Measurements from ENCODE around the gene GALNT13. TPM values are rescaled to one million over a fixed set of nuclear protein-coding genes. Genes with fewer than 3 reads are reported as not detected.

Gene GALNT13
- total RNA-seq, 1 donor from 2014 or later, result under 0.01 TPM

- Histone ChIP-seq H3K9ac (ENCODE audit: low read depth in 1 of 3, low read length in 3 of 3) (no peak overlapping the region), H3K9me3 (ENCODE audit: control insufficient read depth in 3 of 3, low read length in 3 of 3) (peaks cover 0 to 2% (median 0%) of the 10 kb centered on the region in 3 donors), H3K36me3 (ENCODE audit: control insufficient read depth in 3 of 3, insufficient read depth in 3 of 3, low read length in 3 of 3) (no peaks in the 10 kb centered on the region), H3K27me3 (ENCODE audit: control insufficient read depth in 3 of 3, insufficient read depth in 3 of 3, low read length in 3 of 3) (no peaks in the 10 kb centered on the region), H3K27ac (ENCODE audit: low read depth, low read length) (no peak overlapping the region), H3K4me3 (ENCODE audit: low read length in 3 of 3) (no peak overlapping the region), H3K4me1 (ENCODE audit: control insufficient read depth in 3 of 3, insufficient read depth in 3 of 3, low read length in 3 of 3) (no peaks in the 10 kb centered on the region)
Measured at GRCh38 chr2:154078926-154079325, 207.2 kb downstream of the GALNT13 start.

- Histone ChIP-seq H3K27me3 (ENCODE audit: control insufficient read depth in 3 of 3, insufficient read depth in 3 of 3, low read length in 3 of 3) (no peaks in the 10 kb centered on the region), H3K27ac (ENCODE audit: low read depth, low read length) (no peak overlapping the region), H3K9ac (ENCODE audit: low read depth in 1 of 3, low read length in 3 of 3) (no peak overlapping the region), H3K4me3 (ENCODE audit: low read length in 3 of 3) (no peak overlapping the region), H3K4me1 (ENCODE audit: control insufficient read depth in 3 of 3, insufficient read depth in 3 of 3, low read length in 3 of 3) (no peaks in the 10 kb centered on the region), H3K36me3 (ENCODE audit: control insufficient read depth in 3 of 3, insufficient read depth in 3 of 3, low read length in 3 of 3) (no peaks in the 10 kb centered on the region), H3K9me3 (ENCODE audit: control insufficient read depth in 3 of 3, low read length in 3 of 3) (no peaks in the 10 kb centered on the region)
Measured at GRCh38 chr2:154092571-154092970, 220.8 kb downstream of the GALNT13 start.

GRCh38 chr2:154093856-154094255 is 222.1 kb downstream of the GALNT13 start:
- Histone ChIP-seq H3K4me3 (ENCODE audit: low read length in 3 of 3) (no peak overlapping the region), H3K9me3 (ENCODE audit: control insufficient read depth in 3 of 3, low read length in 3 of 3) (peaks cover 0 to under 1% (median 0%) of the 10 kb centered on the region in 3 donors), H3K27me3 (ENCODE audit: control insufficient read depth in 3 of 3, insufficient read depth in 3 of 3, low read length in 3 of 3) (no peaks in the 10 kb centered on the region), H3K27ac (ENCODE audit: low read depth, low read length) (no peak overlapping the region), H3K4me1 (ENCODE audit: control insufficient read depth in 3 of 3, insufficient read depth in 3 of 3, low read length in 3 of 3) (no peaks in the 10 kb centered on the region), H3K9ac (ENCODE audit: low read depth in 1 of 3, low read length in 3 of 3) (no peak overlapping the region), H3K36me3 (ENCODE audit: control insufficient read depth in 3 of 3, insufficient read depth in 3 of 3, low read length in 3 of 3) (no peaks in the 10 kb centered on the region)

DNA sequence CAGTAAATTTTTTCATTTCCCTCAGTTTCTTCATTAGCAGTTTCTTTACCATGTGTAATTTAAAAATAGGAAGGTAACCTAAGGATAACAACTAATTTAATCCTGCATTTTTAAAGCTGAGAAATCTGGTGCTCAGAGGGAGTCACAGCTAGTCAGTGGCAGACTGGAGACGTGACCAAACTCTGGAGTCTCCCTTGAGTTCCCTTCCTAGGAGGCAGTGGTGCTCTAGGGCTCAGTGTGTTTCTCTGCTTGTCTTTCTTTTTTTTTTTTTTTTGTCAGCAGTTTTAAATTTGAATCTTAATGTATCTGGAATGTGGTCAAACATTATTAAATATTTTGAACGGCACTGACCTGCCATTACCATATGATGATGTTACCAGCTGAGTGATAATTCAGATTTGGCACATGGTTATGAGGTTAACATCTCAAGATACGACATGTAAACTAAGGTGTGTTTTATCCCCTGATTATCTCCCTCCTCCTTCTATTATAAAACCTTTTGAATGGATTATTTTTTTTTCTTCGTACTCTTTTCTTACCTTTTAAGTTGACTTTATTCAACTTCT is 226.2 kb downstream of the GALNT13 start:
- Histone ChIP-seq H3K27me3 (ENCODE audit: control insufficient read depth in 3 of 3, insufficient read depth in 3 of 3, low read length in 3 of 3) (no peaks in the 10 kb centered on the region), H3K4me1 (ENCODE audit: control insufficient read depth in 3 of 3, insufficient read depth in 3 of 3, low read length in 3 of 3) (no peaks in the 10 kb centered on the region), H3K36me3 (ENCODE audit: control insufficient read depth in 3 of 3, insufficient read depth in 3 of 3, low read length in 3 of 3) (no peaks in the 10 kb centered on the region), H3K9ac (ENCODE audit: low read depth in 1 of 3, low read length in 3 of 3) (no peak overlapping the region), H3K27ac (ENCODE audit: low read depth, low read length) (no peak overlapping the region), H3K4me3 (ENCODE audit: low read length in 3 of 3) (no peak overlapping the region), H3K9me3 (ENCODE audit: control insufficient read depth in 3 of 3, low read length in 3 of 3) (peaks cover 0 to 2% (median 0%) of the 10 kb centered on the region in 3 donors)

GRCh38 chr2:154120706-154121105 is 249.0 kb downstream of the GALNT13 start:
- H3K4me1 ChIP-seq (ENCODE audit: control insufficient read depth in 3 of 3, insufficient read depth in 3 of 3, low read length in 3 of 3), result no peaks in the 10 kb centered on the region

GRCh38 chr2:154125891-154126290 is 254.2 kb downstream of the GALNT13 start:
- Histone ChIP-seq H3K36me3 (ENCODE audit: control insufficient read depth in 3 of 3, insufficient read depth in 3 of 3, low read length in 3 of 3) (no peaks in the 10 kb centered on the region), H3K9ac (ENCODE audit: low read depth in 1 of 3, low read length in 3 of 3) (no peak overlapping the region), H3K9me3 (ENCODE audit: control insufficient read depth in 3 of 3, low read length in 3 of 3) (peaks cover 0 to under 1% (median 0%) of the 10 kb centered on the region in 3 donors), H3K4me1 (ENCODE audit: control insufficient read depth in 3 of 3, insufficient read depth in 3 of 3, low read length in 3 of 3) (no peaks in the 10 kb centered on the region), H3K4me3 (ENCODE audit: low read length in 3 of 3) (no peak overlapping the region), H3K27ac (ENCODE audit: low read depth, low read length) (no peak overlapping the region), H3K27me3 (ENCODE audit: control insufficient read depth in 3 of 3, insufficient read depth in 3 of 3, low read length in 3 of 3) (no peaks in the 10 kb centered on the region)

More at GRCh38 chr2:154120706-154121105, 249.0 kb downstream of the GALNT13 start:
- peaks cover 0 to 3% (median 2%) of the 10 kb centered on the region in 3 donors for H3K9me3 ChIP-seq (ENCODE audit: control insufficient read depth in 3 of 3, low read length in 3 of 3)
- H3K27me3 ChIP-seq (ENCODE audit: control insufficient read depth in 3 of 3, insufficient read depth in 3 of 3, low read length in 3 of 3), result no peaks in the 10 kb centered on the region
- H3K4me3 ChIP-seq (ENCODE audit: low read length in 3 of 3), result no peak overlapping the region
- no peak overlapping the region for H3K27ac ChIP-seq (ENCODE audit: low read depth, low read length)
- no peak overlapping the region for H3K9ac ChIP-seq (ENCODE audit: low read depth in 1 of 3, low read length in 3 of 3)
- H3K36me3 ChIP-seq (ENCODE audit: control insufficient read depth in 3 of 3, insufficient read depth in 3 of 3, low read length in 3 of 3), result no peaks in the 10 kb centered on the region

GRCh38 chr2:154130821-154131220 is 259.1 kb downstream of the GALNT13 start:
- Histone ChIP-seq H3K4me1 (ENCODE audit: control insufficient read depth in 3 of 3, insufficient read depth in 3 of 3, low read length in 3 of 3) (no peaks in the 10 kb centered on the region), H3K9me3 (ENCODE audit: control insufficient read depth in 3 of 3, low read length in 3 of 3) (no peaks in the 10 kb centered on the region), H3K36me3 (ENCODE audit: control insufficient read depth in 3 of 3, insufficient read depth in 3 of 3, low read length in 3 of 3) (no peaks in the 10 kb centered on the region), H3K9ac (ENCODE audit: low read depth in 1 of 3, low read length in 3 of 3) (no peak overlapping the region), H3K27ac (ENCODE audit: low read depth, low read length) (no peak overlapping the region), H3K4me3 (ENCODE audit: low read length in 3 of 3) (no peak overlapping the region), H3K27me3 (ENCODE audit: control insufficient read depth in 3 of 3, insufficient read depth in 3 of 3, low read length in 3 of 3) (no peaks in the 10 kb centered on the region)

DNA sequence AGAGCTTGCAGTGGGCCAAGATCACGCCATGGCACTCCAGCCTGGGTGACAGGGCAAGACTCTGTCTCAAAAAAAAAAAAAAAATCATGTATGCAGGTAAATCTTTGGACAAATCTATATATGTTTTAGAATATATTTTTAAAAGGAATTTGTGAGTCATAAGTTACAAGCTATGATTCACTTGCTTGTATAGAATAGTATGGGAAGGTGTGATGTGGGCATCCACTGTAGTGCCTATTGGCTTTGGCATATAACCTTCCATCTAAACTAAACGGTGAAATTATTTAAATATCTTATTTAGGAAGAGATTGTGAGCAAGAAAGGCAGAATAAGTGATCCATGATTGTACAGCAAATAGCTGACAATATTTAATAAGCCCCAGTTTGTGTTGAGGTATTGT is 261.1 kb downstream of the GALNT13 start:
- H3K9ac ChIP-seq (ENCODE audit: low read depth in 1 of 3, low read length in 3 of 3), result no peak overlapping the region
- no peaks in the 10 kb centered on the region for H3K9me3 ChIP-seq (ENCODE audit: control insufficient read depth in 3 of 3, low read length in 3 of 3)

GRCh38 chr2:154133823-154134222 is 262.1 kb downstream of the GALNT13 start:
- Histone ChIP-seq H3K27ac (ENCODE audit: low read depth, low read length) (no peak overlapping the region), H3K36me3 (ENCODE audit: control insufficient read depth in 3 of 3, insufficient read depth in 3 of 3, low read length in 3 of 3) (no peaks in the 10 kb centered on the region), H3K9ac (ENCODE audit: low read depth in 1 of 3, low read length in 3 of 3) (no peak overlapping the region), H3K4me3 (ENCODE audit: low read length in 3 of 3) (no peak overlapping the region), H3K9me3 (ENCODE audit: control insufficient read depth in 3 of 3, low read length in 3 of 3) (no peaks in the 10 kb centered on the region), H3K27me3 (ENCODE audit: control insufficient read depth in 3 of 3, insufficient read depth in 3 of 3, low read length in 3 of 3) (no peaks in the 10 kb centered on the region), H3K4me1 (ENCODE audit: control insufficient read depth in 3 of 3, insufficient read depth in 3 of 3, low read length in 3 of 3) (no peaks in the 10 kb centered on the region)

More for the DNA sequence above, 261.1 kb downstream of the GALNT13 start:
- Histone ChIP-seq H3K36me3 (ENCODE audit: control insufficient read depth in 3 of 3, insufficient read depth in 3 of 3, low read length in 3 of 3) (no peaks in the 10 kb centered on the region), H3K27ac (ENCODE audit: low read depth, low read length) (no peak overlapping the region), H3K27me3 (ENCODE audit: control insufficient read depth in 3 of 3, insufficient read depth in 3 of 3, low read length in 3 of 3) (no peaks in the 10 kb centered on the region), H3K4me3 (ENCODE audit: low read length in 3 of 3) (no peak overlapping the region), H3K4me1 (ENCODE audit: control insufficient read depth in 3 of 3, insufficient read depth in 3 of 3, low read length in 3 of 3) (no peaks in the 10 kb centered on the region)

DNA sequence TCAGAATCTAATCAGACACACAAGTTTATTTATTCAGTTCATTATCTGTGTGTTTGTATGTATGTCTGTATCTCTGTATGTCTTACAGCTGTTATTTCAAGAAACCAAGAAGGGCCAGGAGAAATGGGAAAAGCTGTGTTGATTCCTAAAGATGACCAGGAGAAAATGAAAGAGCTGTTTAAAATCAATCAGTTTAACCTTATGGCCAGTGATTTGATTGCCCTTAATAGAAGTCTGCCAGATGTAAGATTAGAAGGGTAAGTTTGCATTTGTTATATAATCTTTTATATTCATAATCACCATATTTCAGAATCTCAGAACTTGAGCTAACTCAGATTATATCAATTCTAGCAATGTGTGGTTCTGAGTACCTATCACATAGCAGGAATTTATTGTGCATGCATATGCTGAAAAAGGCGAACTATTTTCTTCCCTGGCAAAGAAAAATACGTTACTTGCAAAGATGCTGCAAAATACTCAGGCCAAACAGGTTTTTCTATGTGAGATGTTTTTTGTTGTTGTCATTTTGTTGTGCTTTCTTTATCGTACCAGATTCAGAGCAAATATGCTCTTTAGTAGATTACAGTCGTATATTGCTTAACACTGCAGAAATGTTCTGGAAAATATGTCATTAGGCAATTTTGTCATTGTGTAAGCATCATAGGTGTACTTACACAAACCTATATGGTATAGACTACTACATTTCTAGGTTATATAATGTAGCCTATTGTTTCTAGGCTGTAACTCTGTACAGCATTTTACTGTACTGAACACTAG is 268.7 kb downstream of the GALNT13 start:
- no peaks in the 10 kb centered on the region for H3K36me3 ChIP-seq (ENCODE audit: control insufficient read depth in 3 of 3, insufficient read depth in 3 of 3, low read length in 3 of 3)
- H3K27me3 ChIP-seq (ENCODE audit: control insufficient read depth in 3 of 3, insufficient read depth in 3 of 3, low read length in 3 of 3), result no peaks in the 10 kb centered on the region
- H3K4me1 ChIP-seq (ENCODE audit: control insufficient read depth in 3 of 3, insufficient read depth in 3 of 3, low read length in 3 of 3), result no peaks in the 10 kb centered on the region
- H3K27ac ChIP-seq (ENCODE audit: low read depth, low read length), result no peak overlapping the region
- no peaks in the 10 kb centered on the region for H3K9me3 ChIP-seq (ENCODE audit: control insufficient read depth in 3 of 3, low read length in 3 of 3)
- H3K9ac ChIP-seq (ENCODE audit: low read depth in 1 of 3, low read length in 3 of 3), result no peak overlapping the region
- H3K4me3 ChIP-seq (ENCODE audit: low read length in 3 of 3), result no peak overlapping the region
